ENCODE measurements around the gene QKI. TPM values are rescaled to one million over a fixed set of nuclear protein-coding genes. Genes with fewer than 3 reads are reported as not detected.

QKI gene
- total RNA-seq, 1 donor from 2014 or later: 449 TPM

DNA sequence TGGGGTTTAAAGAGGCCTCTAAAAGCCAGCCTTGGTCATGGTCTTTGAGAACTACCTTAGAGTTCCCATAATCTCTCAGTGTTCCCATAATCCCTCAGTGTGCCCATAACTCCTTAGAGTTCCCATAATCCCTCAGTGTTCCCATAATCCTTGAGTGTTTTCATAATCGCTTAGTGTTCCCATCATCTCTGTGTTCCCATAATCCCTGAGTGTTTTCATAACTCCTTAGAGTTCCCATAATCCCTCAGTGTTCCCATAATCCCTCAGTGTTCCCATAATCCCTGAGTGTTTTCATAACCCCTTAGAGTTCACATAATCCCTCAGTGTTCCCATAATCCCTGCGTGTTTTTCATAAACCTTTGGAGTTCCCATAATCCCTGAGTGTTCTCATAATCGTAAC is 199.2 kb downstream of the QKI start:
- no peak for DNase-seq
- intact Hi-C loops (cut with micrococcal nuclease): no loop called here
- H3K27me3 ChIP-seq (ENCODE audit: low read depth): no peaks in the 10 kb centered on the region
- no peak overlapping the region for H3K4me3 ChIP-seq
- peaks cover 2% of the 10 kb centered on the region for H3K4me1 ChIP-seq
- TF ChIP-seq, protein P1, sequence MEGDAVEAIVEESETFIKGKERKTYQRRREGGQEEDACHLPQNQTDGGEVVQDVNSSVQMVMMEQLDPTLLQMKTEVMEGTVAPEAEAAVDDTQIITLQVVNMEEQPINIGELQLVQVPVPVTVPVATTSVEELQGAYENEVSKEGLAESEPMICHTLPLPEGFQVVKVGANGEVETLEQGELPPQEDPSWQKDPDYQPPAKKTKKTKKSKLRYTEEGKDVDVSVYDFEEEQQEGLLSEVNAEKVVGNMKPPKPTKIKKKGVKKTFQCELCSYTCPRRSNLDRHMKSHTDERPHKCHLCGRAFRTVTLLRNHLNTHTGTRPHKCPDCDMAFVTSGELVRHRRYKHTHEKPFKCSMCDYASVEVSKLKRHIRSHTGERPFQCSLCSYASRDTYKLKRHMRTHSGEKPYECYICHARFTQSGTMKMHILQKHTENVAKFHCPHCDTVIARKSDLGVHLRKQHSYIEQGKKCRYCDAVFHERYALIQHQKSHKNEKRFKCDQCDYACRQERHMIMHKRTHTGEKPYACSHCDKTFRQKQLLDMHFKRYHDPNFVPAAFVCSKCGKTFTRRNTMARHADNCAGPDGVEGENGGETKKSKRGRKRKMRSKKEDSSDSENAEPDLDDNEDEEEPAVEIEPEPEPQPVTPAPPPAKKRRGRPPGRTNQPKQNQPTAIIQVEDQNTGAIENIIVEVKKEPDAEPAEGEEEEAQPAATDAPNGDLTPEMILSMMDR (IDR thresholded peaks at IDR 0.05; ENCODE audit: borderline replicate concordance): no peak
- no peak overlapping the region for H3K27ac ChIP-seq (replicated peaks)
- H3K36me3 ChIP-seq: no peaks in the 10 kb centered on the region
- H3K9me3 ChIP-seq (replicated peaks): no peaks in the 10 kb centered on the region

DNA sequence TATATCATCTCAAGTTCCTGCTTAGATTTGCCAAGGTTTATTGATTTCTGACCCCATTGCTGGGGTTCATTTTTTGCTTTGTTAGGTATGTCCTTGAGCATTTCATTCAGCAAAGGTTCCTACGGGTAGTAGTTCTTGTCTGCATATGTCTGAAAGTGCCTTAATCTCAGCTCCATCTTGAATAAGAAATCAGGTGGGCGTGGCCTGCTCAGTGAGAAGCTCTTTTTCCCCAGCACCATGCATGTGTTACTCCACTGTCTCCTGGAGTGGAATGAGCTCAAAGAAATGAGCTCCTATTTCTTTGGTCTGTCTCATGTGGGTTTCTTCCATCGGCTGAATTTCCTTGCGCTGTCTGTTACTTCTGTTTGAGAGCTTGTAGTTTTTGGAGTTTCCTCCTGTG is 201.9 kb downstream of the QKI start:
- H3K36me3 ChIP-seq: no peaks in the 10 kb centered on the region
- no peaks in the 10 kb centered on the region for H3K4me1 ChIP-seq
- no peak overlapping the region for H3K4me3 ChIP-seq
- no peak overlapping the region for H3K27ac ChIP-seq (replicated peaks)
- TF ChIP-seq, protein P1 (IDR thresholded peaks at IDR 0.05; ENCODE audit: borderline replicate concordance): no peak
- no peak for DNase-seq
- intact Hi-C loops (cut with micrococcal nuclease): no loop called here
- no peaks in the 10 kb centered on the region for H3K9me3 ChIP-seq (replicated peaks)
- no peaks in the 10 kb centered on the region for H3K27me3 ChIP-seq (ENCODE audit: low read depth)

DNA sequence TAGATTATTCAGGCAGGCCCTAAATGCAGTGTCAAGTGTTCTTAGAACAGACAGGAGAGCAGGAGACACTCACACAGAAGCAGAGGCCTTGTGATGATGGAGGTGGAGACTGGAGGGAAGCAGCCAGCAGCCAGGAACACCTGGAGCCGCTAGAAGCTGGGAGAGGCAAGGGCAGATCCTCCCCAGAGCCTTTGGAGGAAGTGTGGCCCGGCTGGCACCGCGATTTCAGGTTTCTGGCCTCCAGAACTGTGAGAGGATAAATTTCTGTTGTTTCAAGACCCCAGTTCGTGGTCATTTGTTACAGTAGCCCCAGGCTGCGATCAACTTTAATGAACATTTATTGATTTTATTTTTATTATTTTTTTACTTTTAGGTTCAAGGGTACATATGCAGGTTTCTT is 203.0 kb downstream of the QKI start:
- intact Hi-C loops (cut with micrococcal nuclease): no loop called here
- H3K4me1 ChIP-seq: no peaks in the 10 kb centered on the region
- no peak for DNase-seq

DNA sequence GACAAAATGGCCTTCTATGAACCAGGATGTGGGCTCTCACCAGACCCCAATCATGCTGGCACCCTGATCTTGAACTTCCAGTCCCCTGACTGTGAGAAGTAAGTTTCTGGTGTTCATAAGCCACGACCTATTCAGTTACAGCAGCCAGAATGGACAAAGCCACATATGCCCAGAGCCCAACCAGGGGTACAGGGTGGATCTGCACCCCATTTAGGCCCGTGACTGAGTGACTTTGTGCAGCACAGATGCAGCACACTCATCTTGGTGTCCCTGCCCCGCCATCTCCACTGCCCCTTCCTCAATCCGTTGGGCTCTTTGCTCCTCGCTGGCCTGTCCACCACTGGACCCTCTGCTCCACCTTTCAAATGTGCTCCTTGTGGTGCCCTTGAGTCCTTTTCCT is 205.6 kb downstream of the QKI start:
- TF ChIP-seq, protein P1 (IDR thresholded peaks at IDR 0.05; ENCODE audit: borderline replicate concordance): no peak
- H3K4me3 ChIP-seq: no peak overlapping the region
- no peaks in the 10 kb centered on the region for H3K4me1 ChIP-seq
- intact Hi-C loops (cut with micrococcal nuclease): no loop called here
- H3K9me3 ChIP-seq (replicated peaks): no peaks in the 10 kb centered on the region
- no peaks in the 10 kb centered on the region for H3K36me3 ChIP-seq
- H3K27ac ChIP-seq (replicated peaks): no peak overlapping the region
- no peak for DNase-seq
- H3K27me3 ChIP-seq (ENCODE audit: low read depth): no peaks in the 10 kb centered on the region

More for the DNA sequence above, 203.0 kb downstream of the QKI start:
- no peaks in the 10 kb centered on the region for H3K36me3 ChIP-seq
- H3K4me3 ChIP-seq: no peak overlapping the region
- TF ChIP-seq, protein P1 (IDR thresholded peaks at IDR 0.05; ENCODE audit: borderline replicate concordance): no peak
- no peak overlapping the region for H3K27ac ChIP-seq (replicated peaks)
- no peaks in the 10 kb centered on the region for H3K27me3 ChIP-seq (ENCODE audit: low read depth)
- H3K9me3 ChIP-seq (replicated peaks): no peaks in the 10 kb centered on the region

DNA sequence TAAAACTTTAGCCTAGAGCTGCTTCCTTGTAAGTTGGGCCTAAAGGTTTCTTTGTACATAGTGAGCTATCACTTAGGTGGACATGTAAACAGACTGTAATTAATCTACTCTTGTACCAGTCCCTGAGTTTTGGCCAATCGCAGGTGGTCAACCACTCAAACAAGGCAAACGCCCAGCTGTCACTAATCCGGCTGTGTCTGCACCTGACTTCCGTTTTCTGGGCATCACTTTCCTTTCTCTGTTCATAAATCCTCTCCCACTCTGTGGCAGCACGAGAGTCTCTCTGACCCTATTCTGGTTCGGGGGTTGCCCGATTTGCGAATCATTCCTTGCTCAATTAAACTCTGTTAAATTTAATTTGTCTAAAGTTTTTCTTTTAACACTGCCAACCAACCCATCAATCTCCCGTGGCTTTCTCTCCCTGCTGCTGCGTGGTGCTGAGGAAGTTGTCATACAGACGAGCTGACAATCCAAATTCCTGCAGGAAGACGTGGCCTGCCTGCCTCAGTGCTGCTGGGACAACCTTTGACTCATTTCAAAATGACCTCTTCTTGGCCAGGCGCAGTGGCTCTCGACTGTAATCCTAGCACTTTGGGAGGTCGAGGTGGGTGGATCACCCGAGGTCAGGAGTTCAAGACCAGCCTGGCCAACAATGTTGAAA is 206.3 kb downstream of the QKI start:
- Histone ChIP-seq H3K27me3 (ENCODE audit: low read depth) (no peaks in the 10 kb centered on the region), H3K4me3 (no peak overlapping the region), H3K9me3 (replicated peaks) (no peaks in the 10 kb centered on the region), H3K4me1 (no peaks in the 10 kb centered on the region), H3K27ac (replicated peaks) (no peak overlapping the region), H3K36me3 (no peaks in the 10 kb centered on the region)
- no peak for DNase-seq
- TF ChIP-seq, protein P1 (IDR thresholded peaks at IDR 0.05; ENCODE audit: borderline replicate concordance): no peak
- intact Hi-C loops (cut with micrococcal nuclease): no loop called here

Measured in left ventricle myocardium inferior (tissue), 1 donor.